Thyroid gland (tissue), 4 donors: ENCODE results near the gene TESMIN. TPM values are rescaled to one million over a fixed set of nuclear protein-coding genes. Genes with fewer than 3 reads are reported as not detected.

ENCODE experiments used
- DNase-seq, 2 donors: peaks; one replicate each; pipeline ENCODE4 v3.0.0-alpha.2; 2019
- H3K27ac ChIP-seq, 3 donors: fragments of 200-600 bp; sonication (generic); 1 replicate in 2 of 3; 2 replicates in 1 of 3; pipeline ENCODE4 v1.5.1; 2016 to 2019; ENCODE audit warnings: mild to moderate bottlenecking in 1 of 3, moderate library complexity in 1 of 3
- H3K27me3 ChIP-seq: fragments of 200-600 bp; sonication (generic); one replicate; pipeline ENCODE4 v1.5.1; 2019
- H3K36me3 ChIP-seq, 2 donors: fragments of 200-600 bp; sonication (generic); one replicate each; pipeline ENCODE4 v1.5.1; 2016 to 2019
- H3K4me1 ChIP-seq, 2 donors: fragments of 200-600 bp; sonication (generic); one replicate each; pipeline ENCODE4 v1.5.1; 2017 to 2019
- H3K4me3 ChIP-seq, 3 donors: fragments of 200-600 bp; sonication (generic); replicated peaks in 1 of 3; 1 replicate in 2 of 3; 2 replicates in 1 of 3; pipeline ENCODE4 v1.5.1; 2016; ENCODE audit warnings: mild to moderate bottlenecking in 1 of 3
- H3K9me3 ChIP-seq: fragments of 200-600 bp; sonication (generic); one replicate; pipeline ENCODE4 v1.5.1; 2017
- CTCF ChIP-seq, 6 experiments: fragments of 200-600 bp in 3 of 6; fragments of 450-650 bp in 3 of 6; sonication (generic) in 3 of 6; IDR thresholded peaks; one replicate each; pipeline ENCODE4 v1.5.1; 2016 to 2019; ENCODE audit warnings: antibody characterized with exemption in 6 of 6, mild to moderate bottlenecking in 2 of 6, inconsistent platforms in 1 of 6, moderate library complexity in 1 of 6
- POLR2A ChIP-seq, 2 donors: fragments of 450-650 bp; IDR thresholded peaks; one replicate each; pipeline ENCODE4 v1.6.1; 2017; ENCODE audit warnings: antibody characterized with exemption in 2 of 2, mild to moderate bottlenecking in 2 of 2, moderate library complexity in 1 of 2
- WGBS, 2 donors: methylation state at CpG; one replicate each; pipeline ENCODE4 v1.1.5; 2017; 5-methylcytosine and 5-hydroxymethylcytosine counted together
- intact Hi-C: fragments of 100-400 bp; cut with DNase I; formaldehyde crosslinking; loops from one replicate; pipeline ENCODE4 v1.15.1; 2023
- total RNA-seq, 4 donors: library from RNA; depleted of rRNA; stranded (reverse); fragments of >200 nt; gene quantifications; one replicate each; pipeline ENCODE4 v1.2.3, GENCODE V29; 2016

The TESMIN gene
- total RNA-seq, 4 donors from 2014 or later: 2.1 to 10.6 (median 5.8) TPM

- H3K36me3 ChIP-seq: no peaks in the 10 kb centered on the region
- no peak for DNase-seq
- peaks cover 8% of the 10 kb centered on the region for H3K27me3 ChIP-seq
- no peak overlapping the region for H3K27ac ChIP-seq
- TF ChIP-seq POLR2A (IDR thresholded peaks at IDR 0.05) (no peak), CTCF (IDR thresholded peaks at IDR 0.05) (no peak)
- 96% methylated on average over 12 of the region's 12 CpGs for WGBS, 2 donors
- no peaks in the 10 kb centered on the region for H3K9me3 ChIP-seq
- H3K4me1 ChIP-seq: peaks cover 8 to 13% of the 10 kb centered on the region in 2 donors
- intact Hi-C loops: no loop called here
- no peak overlapping the region for H3K4me3 ChIP-seq
These were observed 64.8 kb downstream of the TESMIN start for GRCh38 chr11:68686486-68686885.

GRCh38 chr11:68685656-68686380 lies 65.5 kb downstream of the TESMIN start:
- peaks cover 8 to 13% of the 10 kb centered on the region in 2 donors for H3K4me1 ChIP-seq
- H3K36me3 ChIP-seq: no peaks in the 10 kb centered on the region
- no peak for DNase-seq
- H3K4me3 ChIP-seq: no peak overlapping the region
- 93 to 94% methylated on average over 15 to 18 of the region's 18 CpGs for WGBS, 2 donors
- TF ChIP-seq POLR2A (IDR thresholded peaks at IDR 0.05): no peak
- TF ChIP-seq CTCF (IDR thresholded peaks at IDR 0.05): no peak
- H3K27ac ChIP-seq: no peak overlapping the region
- intact Hi-C loops: no loop called here
- H3K9me3 ChIP-seq: no peaks in the 10 kb centered on the region
- peaks cover 8% of the 10 kb centered on the region for H3K27me3 ChIP-seq

- DNase-seq: no peak
- 2 to 6% methylated on average over 7 to 29 of the region's 113 CpGs for WGBS, 2 donors
- intact Hi-C loops: no loop called here
- Histone ChIP-seq H3K9me3 (no peaks in the 10 kb centered on the region), H3K4me3 (peak within 1 kb of the TSS in 1 of 3 donors; percentile 23), H3K27ac (no peak within 1 kb of the TSS), H3K27me3 (peaks cover 8% of the 10 kb centered on the region), H3K4me1 (peaks cover 8 to 13% of the 10 kb centered on the region in 2 donors), H3K36me3 (no peaks in the 10 kb centered on the region)
- TF ChIP-seq POLR2A (IDR thresholded peaks at IDR 0.05): no peak
- TF ChIP-seq CTCF (IDR thresholded peaks at IDR 0.05): no peak
These were observed 66.6 kb downstream of the TESMIN start, which contains the start of gene GAL for GRCh38 chr11:68684385-68685356. TSS of gene GAL (plus strand) at chr11:68684544. CDS start at chr11:68684924, 380 bp downstream.

- WGBS, 2 donors: 54 to 56% methylated on average over 13 to 22 of the region's 37 CpGs
- Histone ChIP-seq H3K27ac (no peak overlapping the region), H3K9me3 (no peaks in the 10 kb centered on the region), H3K4me1 (peaks cover 8 to 13% of the 10 kb centered on the region in 2 donors), H3K4me3 (no peak overlapping the region), H3K36me3 (no peaks in the 10 kb centered on the region), H3K27me3 (peaks cover 8% of the 10 kb centered on the region)
- no peak for DNase-seq
- TF ChIP-seq POLR2A (IDR thresholded peaks at IDR 0.05) (no peak), CTCF (IDR thresholded peaks at IDR 0.05) (no peak)
- intact Hi-C loops: no loop called here
These were observed 67.6 kb downstream of the TESMIN start for GRCh38 chr11:68683536-68684384.
